DND-41 (cell line): Measurements from ENCODE around the gene FOXP1.

Experiments
- CTCF ChIP-seq: IDR thresholded peaks from 2 replicates; pipeline ENCODE4 v1.5.1; 2012; ENCODE audit warnings: borderline replicate concordance, low read length, moderate library complexity, mild to moderate bottlenecking; ENCODE audit not compliant: poor library complexity, severe bottlenecking; ENCODE audit errors: extremely low read depth
- EZH2 ChIP-seq: IDR thresholded peaks from 3 replicates; pipeline ENCODE4 v1.6.1; 2012; ENCODE audit warnings: borderline replicate concordance, low read depth, mild to moderate bottlenecking, moderate library complexity, low read length, inconsistent platforms; ENCODE audit not compliant: severe bottlenecking

GRCh38 chr3:71330505-71330904 lies 253.0 kb downstream of the FOXP1 start:
- no peak for TF ChIP-seq CTCF
- TF ChIP-seq EZH2: no peak
